ENCODE data around the gene MINDY1. TPM values are rescaled to one million over a fixed set of nuclear protein-coding genes. Genes with fewer than 3 reads are reported as not detected.

Gene MINDY1
- total RNA-seq, 1 experiment from 2014 or later: 6.8 TPM

GRCh38 chr1:151009674-151010345, 3.1 kb upstream of the MINDY1 start:
- H3K4me1 ChIP-seq (ENCODE audit: insufficient read depth, low read length): peaks cover 5% of the 10 kb centered on the region; the same call in 1 of the 2 replicates
- no peak overlapping the region for H3K14ac ChIP-seq (ENCODE audit: insufficient read depth, low read length)
- H3K4me3 Mint-ChIP-seq: peak overlapping the region; percentile 97 to 99
- H2BK120ac ChIP-seq (ENCODE audit: low read depth, low read length, poor library complexity, severe bottlenecking): no peak overlapping the region
- H3K4me2 ChIP-seq (ENCODE audit: insufficient read depth, insufficient read length, low read length): no peak overlapping the region
- H4K91ac ChIP-seq (ENCODE audit: insufficient read length, low read depth, low read length): no peak overlapping the region
- H3K9ac ChIP-seq (ENCODE audit: extremely low read depth, insufficient read length, low read length): no peak overlapping the region
- no peaks in the 10 kb centered on the region; the same call in 1 of the 2 replicates for H3K79me2 ChIP-seq (ENCODE audit: insufficient read depth, low read length)
- H4K8ac ChIP-seq (replicated peaks; ENCODE audit: insufficient read length, low read depth, low read length): no peak overlapping the region
- H3K27ac Mint-ChIP-seq: no peak overlapping the region
- TF ChIP-seq CTCF (conservative IDR thresholded peaks at IDR 0.05): no peak
- no peak overlapping the region for H3K23ac ChIP-seq (ENCODE audit: insufficient read length, low read depth, low read length)
- H3K9me3 ChIP-seq (ENCODE audit: control insufficient read depth, low read depth, low read length): no peaks in the 10 kb centered on the region
- no peaks in the 10 kb centered on the region; a peak in 2 of 5 replicates for H3K9me3 Mint-ChIP-seq
- peaks cover 35 to 39% of the 10 kb centered on the region in 2 experiments for H3K4me1 Mint-ChIP-seq
- H2BK15ac ChIP-seq (ENCODE audit: low read depth, low read length): no peak overlapping the region
- H3K4ac ChIP-seq (ENCODE audit: low read depth, low read length): no peak overlapping the region
- H4K20me1 ChIP-seq (ENCODE audit: control insufficient read depth, insufficient read depth, insufficient read length): no peaks in the 10 kb centered on the region
- H3K27me3 Mint-ChIP-seq (ENCODE audit: low read depth): no peaks in the 10 kb centered on the region; the same call in 1 of the 2 replicates
- no peak overlapping the region for H3K56ac ChIP-seq (ENCODE audit: insufficient read length, low read depth, low read length)
- no peak overlapping the region for H2BK12ac ChIP-seq (ENCODE audit: insufficient read length, low read depth, low read length)
- no peaks in the 10 kb centered on the region for H3K36me3 Mint-ChIP-seq (ENCODE audit: insufficient read depth in 1 of 3, low read depth in 3 of 3)
- no peak overlapping the region for H3K27ac ChIP-seq (ENCODE audit: insufficient read length, low read depth, low read length)
- H2AFZ ChIP-seq (ENCODE audit: low read length): no peak overlapping the region
- no peak overlapping the region for H2BK20ac ChIP-seq (ENCODE audit: low read depth, low read length, poor library complexity, severe bottlenecking)
- no peak overlapping the region for H3T11ph ChIP-seq (ENCODE audit: low read length)
- no peaks in the 10 kb centered on the region for H3K79me1 ChIP-seq (ENCODE audit: insufficient read depth, low read depth, low read length, poor library complexity, severe bottlenecking)
- no peaks in the 10 kb centered on the region for H3K27me3 ChIP-seq (ENCODE audit: insufficient read depth, low read length)
- no peak overlapping the region for H2AK5ac ChIP-seq (ENCODE audit: insufficient read length, low read length)
- WGBS (ENCODE audit: extremely low coverage, insufficient read length, low lambda C conversion rate): no CpG with 5 or more reads among the region's 8 CpGs
- no peak overlapping the region for H3K18ac ChIP-seq (ENCODE audit: insufficient read length, low read depth, low read length)
- H4K5ac ChIP-seq (ENCODE audit: insufficient read length, low read depth, low read length): no peak overlapping the region
- H3K23me2 ChIP-seq (ENCODE audit: insufficient read length, low read depth, low read length, poor library complexity, severe bottlenecking): peaks cover 13% of the 10 kb centered on the region
- no peak for DNase-seq
- no peak overlapping the region for H2BK5ac ChIP-seq (ENCODE audit: insufficient read length, low read length)
